GM23338 (cell line): ENCODE measurements around the gene PXYLP1. TPM values are rescaled to one million over a fixed set of nuclear protein-coding genes. Genes with fewer than 3 reads are reported as not detected.

Experiments used
- ATAC-seq: fragments of 200-7000 bp; cut with Tn5 transposase; 3 replicates; pipeline ENCODE4 v1.9.1; 2020
- DNase-seq: peaks from one replicate; pipeline ENCODE4 v3.0.0-alpha.2; 2015; ENCODE audit warnings: low spot score
- H2AFZ ChIP-seq: fragments of 200-600 bp; sonication (generic); 2 replicates; pipeline ENCODE4 v1.8.0; 2016; ENCODE audit warnings: antibody characterized with exemption, mild to moderate bottlenecking, moderate library complexity
- H3F3A ChIP-seq: fragments of 200-600 bp; sonication (generic); replicated peaks from 2 replicates; pipeline ENCODE4 v1.8.0; 2017; ENCODE audit warnings: antibody characterized with exemption, mixed run types, low read depth
- H3K27ac ChIP-seq: fragments of 200-600 bp; sonication (generic); 2 replicates; pipeline ENCODE4 v1.6.1; 2016; ENCODE audit warnings: low read depth
- H3K27me3 ChIP-seq: fragments of 200-600 bp; sonication (generic); 2 replicates; pipeline ENCODE4 v1.8.0; 2016; ENCODE audit warnings: mild to moderate bottlenecking, mixed run types, moderate library complexity; ENCODE audit not compliant: insufficient read depth
- H3K36me3 ChIP-seq: fragments of 200-600 bp; sonication (generic); 2 replicates; pipeline ENCODE4 v1.8.0; 2016; ENCODE audit warnings: mild to moderate bottlenecking; ENCODE audit not compliant: insufficient read depth
- H3K4me1 ChIP-seq: fragments of 200-600 bp; sonication (generic); 2 replicates; pipeline ENCODE4 v1.8.0; 2016; ENCODE audit warnings: mild to moderate bottlenecking, moderate library complexity; ENCODE audit not compliant: insufficient read depth
- H3K4me2 ChIP-seq: fragments of 200-600 bp; sonication (generic); 2 replicates; pipeline ENCODE4 v1.7.1; 2017; ENCODE audit warnings: mixed run types
- H3K4me3 ChIP-seq: fragments of 200-600 bp; sonication (generic); 2 replicates; pipeline ENCODE4 v1.6.1; 2016; ENCODE audit warnings: mixed run types
- H3K79me2 ChIP-seq: fragments of 200-600 bp; sonication (generic); replicated peaks from 2 replicates; pipeline ENCODE4 v1.8.0; 2017; ENCODE audit warnings: mild to moderate bottlenecking; ENCODE audit not compliant: insufficient read depth
- H3K9me2 ChIP-seq: fragments of 200-600 bp; sonication (generic); 2 replicates; pipeline ENCODE4 v1.8.0; 2017; ENCODE audit not compliant: insufficient read depth
- H4K20me1 ChIP-seq: fragments of 200-600 bp; sonication (generic); replicated peaks from 2 replicates; pipeline ENCODE4 v1.8.0; 2017; ENCODE audit warnings: mild to moderate bottlenecking; ENCODE audit not compliant: insufficient read depth
- H3K27ac Mint-ChIP-seq: 2 replicates; pipeline ENCODE4 v1.8.0; 2020; ENCODE audit warnings: inconsistent platforms, mild to moderate bottlenecking, moderate library complexity, mixed read lengths
- H3K27me3 Mint-ChIP-seq: 3 replicates; pipeline ENCODE4 v1.8.0; 2022; ENCODE audit warnings: low read depth, mild to moderate bottlenecking, moderate library complexity, mixed read lengths, inconsistent platforms; ENCODE audit not compliant: insufficient read depth, poor library complexity
- H3K36me3 Mint-ChIP-seq: 3 replicates; pipeline ENCODE4 v1.8.0; 2021; ENCODE audit warnings: low read depth, mild to moderate bottlenecking, inconsistent platforms, moderate library complexity, mixed read lengths
- H3K4me1 Mint-ChIP-seq: 3 replicates; pipeline ENCODE4 v1.8.0; 2020; ENCODE audit warnings: mild to moderate bottlenecking, inconsistent platforms, mixed read lengths
- H3K4me3 Mint-ChIP-seq: 3 replicates; pipeline ENCODE4 v1.8.0; 2021; ENCODE audit warnings: moderate library complexity, mild to moderate bottlenecking, inconsistent platforms, mixed read lengths
- H3K9me3 Mint-ChIP-seq: 3 replicates; pipeline ENCODE4 v1.8.0; 2020; ENCODE audit warnings: moderate library complexity, mild to moderate bottlenecking, inconsistent platforms, mixed read lengths
- CREB1 ChIP-seq: fragments of 250-450 bp; sonication (Bioruptor Pico); IDR thresholded peaks from 2 replicates; pipeline ENCODE4 v1.5.0; 2020; ENCODE audit warnings: low read depth, mild to moderate bottlenecking, moderate library complexity
- EZH2 ChIP-seq: fragments of 200-600 bp; sonication (generic); IDR thresholded peaks from one replicate; pipeline ENCODE4 v1.8.0; 2017; ENCODE audit warnings: antibody characterized with exemption, mild to moderate bottlenecking, low read depth; ENCODE audit not compliant: unreplicated experiment
- EZH2phosphoT487 ChIP-seq: fragments of 200-600 bp; sonication (generic); IDR thresholded peaks from one replicate; pipeline ENCODE4 v1.8.1; 2018; ENCODE audit warnings: antibody characterized with exemption; ENCODE audit not compliant: unreplicated experiment
- JUNB ChIP-seq: IDR thresholded peaks from one replicate; pipeline ENCODE4 v1.6.1; 2016; ENCODE audit warnings: antibody characterized with exemption; ENCODE audit not compliant: unreplicated experiment
- NANOG ChIP-seq: IDR thresholded peaks from 2 replicates; pipeline ENCODE4 v1.6.1; 2016; ENCODE audit warnings: antibody characterized with exemption, borderline replicate concordance
- POLR2AphosphoS5 ChIP-seq: IDR thresholded peaks from 2 replicates; pipeline ENCODE4 v1.6.1; 2016; ENCODE audit warnings: antibody characterized with exemption, low read depth
- STAT1 ChIP-seq: IDR thresholded peaks from one replicate; pipeline ENCODE4 v1.6.1; 2016; ENCODE audit warnings: antibody characterized with exemption; ENCODE audit not compliant: unreplicated experiment
- ZNF114 ChIP-seq: fragments of 250-450 bp; sonication (Bioruptor Pico); IDR thresholded peaks from 2 replicates; pipeline ENCODE4 v1.5.0; 2020; ENCODE audit warnings: mild to moderate bottlenecking, moderate library complexity
- ZNF331 ChIP-seq: fragments of 250-450 bp; sonication (Bioruptor Pico); IDR thresholded peaks from 2 replicates; pipeline ENCODE4 v1.5.0; 2020; ENCODE audit warnings: low read depth, mild to moderate bottlenecking, moderate library complexity
- polyA plus RNA-seq: library from polyadenylated mRNA; unstranded; fragments of >200 nt; fragmentation: Nextera tagmentation; extraction: Ambion mirVana; gene quantifications from 2 replicates; pipeline ENCODE4 v1.2.1, GENCODE V29; 2016
- total RNA-seq: library from RNA; depleted of rRNA; stranded (reverse); fragments of >200 nt; shearing (Covaris generic); gene quantifications from 2 replicates; pipeline ENCODE4 v1.2.3, GENCODE V29; 2014
- TF ChIP-seq, protein P1 (sequence below): IDR thresholded peaks from 2 replicates; pipeline ENCODE4 v1.6.1; 2016; ENCODE audit warnings: antibody characterized with exemption
- TF ChIP-seq, protein P2 (sequence below): fragments of 250-450 bp; sonication (Bioruptor Pico); IDR thresholded peaks from 2 replicates; pipeline ENCODE4 v1.5.0; 2020; ENCODE audit warnings: mild to moderate bottlenecking, moderate library complexity
- TF ChIP-seq, protein P3 (sequence below), 2 experiments: fragments of 200-600 bp in 1 of 2; sonication (generic) in 1 of 2; conservative IDR thresholded peaks; 2 replicates each; pipeline versions ENCODE4 v1.5.1 to v1.6.1; 2016 to 2017; ENCODE audit warnings: antibody characterized with exemption in 2 of 2, low read depth in 2 of 2, mild to moderate bottlenecking in 2 of 2, moderate library complexity in 1 of 2
- TF ChIP-seq, protein P4 (sequence below): IDR thresholded peaks from one replicate; pipeline ENCODE4 v1.6.1; 2018; ENCODE audit warnings: antibody characterized with exemption; ENCODE audit not compliant: unreplicated experiment

The PXYLP1 gene
- total and polyA plus RNA-seq, 2 experiments from 2014 or later: 8.9 to 20.1 TPM

DNA sequence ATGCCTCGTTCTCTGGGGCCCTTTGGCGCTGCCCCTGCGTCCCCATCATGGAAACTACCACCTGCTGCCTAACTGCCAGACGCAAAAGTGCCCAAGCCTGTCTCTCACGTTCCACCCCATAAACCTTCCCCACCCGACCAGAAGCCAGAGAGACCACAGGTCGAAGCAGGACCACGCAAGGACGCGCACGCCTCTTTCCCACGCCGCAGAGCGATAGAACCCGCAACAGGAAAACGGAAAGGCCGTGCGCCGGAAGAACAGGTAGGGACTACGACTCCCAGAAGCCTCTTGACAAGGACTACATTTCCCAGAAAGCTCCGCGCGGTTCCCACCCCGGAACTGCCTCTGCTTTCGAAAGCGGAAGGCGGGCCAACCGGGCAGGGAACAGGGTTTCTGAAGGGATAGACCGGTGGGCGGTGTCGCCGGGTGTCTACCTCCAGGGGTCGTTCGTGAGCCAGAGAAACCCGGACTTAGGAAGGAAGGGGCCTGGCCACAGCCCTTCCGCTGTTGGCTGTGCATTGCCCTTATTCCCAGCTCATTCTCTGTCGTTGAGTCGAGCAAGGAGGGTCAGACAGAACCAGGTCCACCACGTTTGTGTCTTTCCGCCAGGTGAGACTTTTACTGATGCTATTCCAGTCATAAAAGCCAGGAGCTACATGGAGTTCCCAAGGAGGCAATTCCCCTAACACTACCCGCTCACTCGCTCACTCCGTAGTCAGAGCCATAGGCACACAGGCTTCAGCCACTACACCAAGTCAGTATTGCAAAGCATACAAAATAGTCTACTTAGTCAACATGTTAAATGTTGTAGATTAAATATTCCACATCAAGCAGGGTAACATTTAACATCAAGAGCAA is 80.1 kb downstream of the PXYLP1 start:
- no peaks in the 10 kb centered on the region for H3K9me3 Mint-ChIP-seq
- H3K9me2 ChIP-seq: 0 out of 2 replicates have a peak, but pooled peaks cover 4% of the 10 kb centered on the region
- H3K27ac Mint-ChIP-seq: peak overlapping the region; percentile 92
- peak; percentile 99 for DNase-seq
- peaks cover 3% of the 10 kb centered on the region; the same call in 1 of the 3 replicates for H3K36me3 Mint-ChIP-seq
- H3K79me2 ChIP-seq: no peaks in the 10 kb centered on the region
- peak overlapping the region; percentile 97 for H3K4me2 ChIP-seq
- no peaks in the 10 kb centered on the region for H3F3A ChIP-seq
- peaks cover 21% of the 10 kb centered on the region for H3K4me1 Mint-ChIP-seq
- no peaks in the 10 kb centered on the region for H4K20me1 ChIP-seq
- H3K27me3 ChIP-seq: peaks cover 7% of the 10 kb centered on the region; the same call in 1 of the 2 replicates
- H3K4me3 ChIP-seq: peak overlapping the region; percentile 82
- H3K36me3 ChIP-seq: no peaks in the 10 kb centered on the region
- TF ChIP-seq ZNF331 (CRISPR knock-in tag) (no peak), EZH2 (no peak), JUNB (no peak), EZH2phosphoT487 (no peak), CREB1 (CRISPR knock-in tag) (peak; percentile 81), STAT1 (no peak), NANOG (no peak), ZNF114 (CRISPR knock-in tag) (no peak), POLR2AphosphoS5 (peak; percentile 99)
- TF ChIP-seq, protein P1, sequence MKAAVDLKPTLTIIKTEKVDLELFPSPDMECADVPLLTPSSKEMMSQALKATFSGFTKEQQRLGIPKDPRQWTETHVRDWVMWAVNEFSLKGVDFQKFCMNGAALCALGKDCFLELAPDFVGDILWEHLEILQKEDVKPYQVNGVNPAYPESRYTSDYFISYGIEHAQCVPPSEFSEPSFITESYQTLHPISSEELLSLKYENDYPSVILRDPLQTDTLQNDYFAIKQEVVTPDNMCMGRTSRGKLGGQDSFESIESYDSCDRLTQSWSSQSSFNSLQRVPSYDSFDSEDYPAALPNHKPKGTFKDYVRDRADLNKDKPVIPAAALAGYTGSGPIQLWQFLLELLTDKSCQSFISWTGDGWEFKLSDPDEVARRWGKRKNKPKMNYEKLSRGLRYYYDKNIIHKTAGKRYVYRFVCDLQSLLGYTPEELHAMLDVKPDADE: peak; percentile 100
- TF ChIP-seq, protein P2, sequence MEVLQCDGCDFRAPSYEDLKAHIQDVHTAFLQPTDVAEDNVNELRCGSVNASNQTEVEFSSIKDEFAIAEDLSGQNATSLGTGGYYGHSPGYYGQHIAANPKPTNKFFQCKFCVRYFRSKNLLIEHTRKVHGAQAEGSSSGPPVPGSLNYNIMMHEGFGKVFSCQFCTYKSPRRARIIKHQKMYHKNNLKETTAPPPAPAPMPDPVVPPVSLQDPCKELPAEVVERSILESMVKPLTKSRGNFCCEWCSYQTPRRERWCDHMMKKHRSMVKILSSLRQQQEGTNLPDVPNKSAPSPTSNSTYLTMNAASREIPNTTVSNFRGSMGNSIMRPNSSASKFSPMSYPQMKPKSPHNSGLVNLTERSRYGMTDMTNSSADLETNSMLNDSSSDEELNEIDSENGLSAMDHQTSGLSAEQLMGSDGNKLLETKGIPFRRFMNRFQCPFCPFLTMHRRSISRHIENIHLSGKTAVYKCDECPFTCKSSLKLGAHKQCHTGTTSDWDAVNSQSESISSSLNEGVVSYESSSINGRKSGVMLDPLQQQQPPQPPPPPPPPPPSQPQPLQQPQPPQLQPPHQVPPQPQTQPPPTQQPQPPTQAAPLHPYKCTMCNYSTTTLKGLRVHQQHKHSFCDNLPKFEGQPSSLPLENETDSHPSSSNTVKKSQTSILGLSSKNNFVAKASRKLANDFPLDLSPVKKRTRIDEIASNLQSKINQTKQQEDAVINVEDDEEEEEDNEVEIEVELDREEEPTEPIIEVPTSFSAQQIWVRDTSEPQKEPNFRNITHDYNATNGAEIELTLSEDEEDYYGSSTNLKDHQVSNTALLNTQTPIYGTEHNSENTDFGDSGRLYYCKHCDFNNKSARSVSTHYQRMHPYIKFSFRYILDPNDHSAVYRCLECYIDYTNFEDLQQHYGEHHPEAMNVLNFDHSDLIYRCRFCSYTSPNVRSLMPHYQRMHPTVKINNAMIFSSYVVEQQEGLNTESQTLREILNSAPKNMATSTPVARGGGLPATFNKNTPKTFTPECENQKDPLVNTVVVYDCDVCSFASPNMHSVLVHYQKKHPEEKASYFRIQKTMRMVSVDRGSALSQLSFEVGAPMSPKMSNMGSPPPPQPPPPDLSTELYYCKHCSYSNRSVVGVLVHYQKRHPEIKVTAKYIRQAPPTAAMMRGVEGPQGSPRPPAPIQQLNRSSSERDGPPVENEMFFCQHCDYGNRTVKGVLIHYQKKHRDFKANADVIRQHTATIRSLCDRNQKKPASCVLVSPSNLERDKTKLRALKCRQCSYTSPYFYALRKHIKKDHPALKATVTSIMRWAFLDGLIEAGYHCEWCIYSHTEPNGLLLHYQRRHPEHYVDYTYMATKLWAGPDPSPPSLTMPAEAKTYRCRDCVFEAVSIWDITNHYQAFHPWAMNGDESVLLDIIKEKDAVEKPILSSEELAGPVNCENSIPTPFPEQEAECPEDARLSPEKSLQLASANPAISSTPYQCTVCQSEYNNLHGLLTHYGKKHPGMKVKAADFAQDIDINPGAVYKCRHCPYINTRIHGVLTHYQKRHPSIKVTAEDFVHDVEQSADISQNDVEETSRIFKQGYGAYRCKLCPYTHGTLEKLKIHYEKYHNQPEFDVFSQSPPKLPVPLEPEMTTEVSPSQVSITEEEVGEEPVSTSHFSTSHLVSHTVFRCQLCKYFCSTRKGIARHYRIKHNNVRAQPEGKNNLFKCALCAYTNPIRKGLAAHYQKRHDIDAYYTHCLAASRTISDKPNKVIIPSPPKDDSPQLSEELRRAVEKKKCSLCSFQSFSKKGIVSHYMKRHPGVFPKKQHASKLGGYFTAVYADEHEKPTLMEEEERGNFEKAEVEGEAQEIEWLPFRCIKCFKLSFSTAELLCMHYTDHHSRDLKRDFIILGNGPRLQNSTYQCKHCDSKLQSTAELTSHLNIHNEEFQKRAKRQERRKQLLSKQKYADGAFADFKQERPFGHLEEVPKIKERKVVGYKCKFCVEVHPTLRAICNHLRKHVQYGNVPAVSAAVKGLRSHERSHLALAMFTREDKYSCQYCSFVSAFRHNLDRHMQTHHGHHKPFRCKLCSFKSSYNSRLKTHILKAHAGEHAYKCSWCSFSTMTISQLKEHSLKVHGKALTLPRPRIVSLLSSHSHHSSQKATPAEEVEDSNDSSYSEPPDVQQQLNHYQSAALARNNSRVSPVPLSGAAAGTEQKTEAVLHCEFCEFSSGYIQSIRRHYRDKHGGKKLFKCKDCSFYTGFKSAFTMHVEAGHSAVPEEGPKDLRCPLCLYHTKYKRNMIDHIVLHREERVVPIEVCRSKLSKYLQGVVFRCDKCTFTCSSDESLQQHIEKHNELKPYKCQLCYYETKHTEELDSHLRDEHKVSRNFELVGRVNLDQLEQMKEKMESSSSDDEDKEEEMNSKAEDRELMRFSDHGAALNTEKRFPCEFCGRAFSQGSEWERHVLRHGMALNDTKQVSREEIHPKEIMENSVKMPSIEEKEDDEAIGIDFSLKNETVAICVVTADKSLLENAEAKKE (CRISPR knock-in tag): no peak
- TF ChIP-seq, protein P3, sequence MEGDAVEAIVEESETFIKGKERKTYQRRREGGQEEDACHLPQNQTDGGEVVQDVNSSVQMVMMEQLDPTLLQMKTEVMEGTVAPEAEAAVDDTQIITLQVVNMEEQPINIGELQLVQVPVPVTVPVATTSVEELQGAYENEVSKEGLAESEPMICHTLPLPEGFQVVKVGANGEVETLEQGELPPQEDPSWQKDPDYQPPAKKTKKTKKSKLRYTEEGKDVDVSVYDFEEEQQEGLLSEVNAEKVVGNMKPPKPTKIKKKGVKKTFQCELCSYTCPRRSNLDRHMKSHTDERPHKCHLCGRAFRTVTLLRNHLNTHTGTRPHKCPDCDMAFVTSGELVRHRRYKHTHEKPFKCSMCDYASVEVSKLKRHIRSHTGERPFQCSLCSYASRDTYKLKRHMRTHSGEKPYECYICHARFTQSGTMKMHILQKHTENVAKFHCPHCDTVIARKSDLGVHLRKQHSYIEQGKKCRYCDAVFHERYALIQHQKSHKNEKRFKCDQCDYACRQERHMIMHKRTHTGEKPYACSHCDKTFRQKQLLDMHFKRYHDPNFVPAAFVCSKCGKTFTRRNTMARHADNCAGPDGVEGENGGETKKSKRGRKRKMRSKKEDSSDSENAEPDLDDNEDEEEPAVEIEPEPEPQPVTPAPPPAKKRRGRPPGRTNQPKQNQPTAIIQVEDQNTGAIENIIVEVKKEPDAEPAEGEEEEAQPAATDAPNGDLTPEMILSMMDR (conservative IDR thresholded peaks at IDR 0.05; ENCODE audit: low read depth in 2 of 2): peak; percentile 68 to 96
- TF ChIP-seq, protein P4, sequence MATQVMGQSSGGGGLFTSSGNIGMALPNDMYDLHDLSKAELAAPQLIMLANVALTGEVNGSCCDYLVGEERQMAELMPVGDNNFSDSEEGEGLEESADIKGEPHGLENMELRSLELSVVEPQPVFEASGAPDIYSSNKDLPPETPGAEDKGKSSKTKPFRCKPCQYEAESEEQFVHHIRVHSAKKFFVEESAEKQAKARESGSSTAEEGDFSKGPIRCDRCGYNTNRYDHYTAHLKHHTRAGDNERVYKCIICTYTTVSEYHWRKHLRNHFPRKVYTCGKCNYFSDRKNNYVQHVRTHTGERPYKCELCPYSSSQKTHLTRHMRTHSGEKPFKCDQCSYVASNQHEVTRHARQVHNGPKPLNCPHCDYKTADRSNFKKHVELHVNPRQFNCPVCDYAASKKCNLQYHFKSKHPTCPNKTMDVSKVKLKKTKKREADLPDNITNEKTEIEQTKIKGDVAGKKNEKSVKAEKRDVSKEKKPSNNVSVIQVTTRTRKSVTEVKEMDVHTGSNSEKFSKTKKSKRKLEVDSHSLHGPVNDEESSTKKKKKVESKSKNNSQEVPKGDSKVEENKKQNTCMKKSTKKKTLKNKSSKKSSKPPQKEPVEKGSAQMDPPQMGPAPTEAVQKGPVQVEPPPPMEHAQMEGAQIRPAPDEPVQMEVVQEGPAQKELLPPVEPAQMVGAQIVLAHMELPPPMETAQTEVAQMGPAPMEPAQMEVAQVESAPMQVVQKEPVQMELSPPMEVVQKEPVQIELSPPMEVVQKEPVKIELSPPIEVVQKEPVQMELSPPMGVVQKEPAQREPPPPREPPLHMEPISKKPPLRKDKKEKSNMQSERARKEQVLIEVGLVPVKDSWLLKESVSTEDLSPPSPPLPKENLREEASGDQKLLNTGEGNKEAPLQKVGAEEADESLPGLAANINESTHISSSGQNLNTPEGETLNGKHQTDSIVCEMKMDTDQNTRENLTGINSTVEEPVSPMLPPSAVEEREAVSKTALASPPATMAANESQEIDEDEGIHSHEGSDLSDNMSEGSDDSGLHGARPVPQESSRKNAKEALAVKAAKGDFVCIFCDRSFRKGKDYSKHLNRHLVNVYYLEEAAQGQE: no peak
- H3K27ac ChIP-seq: no peak overlapping the region
- peaks cover 10% of the 10 kb centered on the region for H3K4me1 ChIP-seq
- peak; percentile 94 for ATAC-seq
- peaks cover 16% of the 10 kb centered on the region for H3K27me3 Mint-ChIP-seq
- peak overlapping the region; percentile 91 for H2AFZ ChIP-seq
- H3K4me3 Mint-ChIP-seq: peak overlapping the region; percentile 95
